OCI-LY1 (cell line): ENCODE results near the gene TRIB2.

Source experiments
- H2AFZ ChIP-seq: fragments of 200-600 bp; sonication (generic), shearing (Covaris generic); 2 replicates; pipeline ENCODE4 v1.6.0; 2014; ENCODE audit warnings: antibody characterized with exemption, mild to moderate bottlenecking, low read length
- H3F3A ChIP-seq: fragments of 200-600 bp; sonication (generic), shearing (Covaris generic); 2 replicates; pipeline ENCODE4 v1.6.0; 2014; ENCODE audit warnings: mild to moderate bottlenecking, antibody characterized with exemption, low read length, moderate library complexity; ENCODE audit not compliant: insufficient read depth
- H3K27ac ChIP-seq: fragments of 200-600 bp; sonication (generic); 2 replicates; pipeline ENCODE4 v1.5.1; 2014; ENCODE audit warnings: low read length, mixed run types, mild to moderate bottlenecking, low read depth; ENCODE audit not compliant: poor library complexity, severe bottlenecking
- H3K27me3 ChIP-seq: fragments of 200-600 bp; sonication (generic); 2 replicates; pipeline ENCODE4 v1.6.0; 2014; ENCODE audit warnings: antibody characterized with exemption, mild to moderate bottlenecking, low read length, moderate library complexity; ENCODE audit not compliant: insufficient read depth
- H3K36me3 ChIP-seq: fragments of 200-600 bp; sonication (generic); 2 replicates; pipeline ENCODE4 v1.6.1; 2014; ENCODE audit warnings: mild to moderate bottlenecking, antibody characterized with exemption, low read length, moderate library complexity, mixed read lengths; ENCODE audit not compliant: insufficient read depth
- H3K4me1 ChIP-seq: fragments of 200-600 bp; sonication (generic); 2 replicates; pipeline ENCODE4 v1.5.1; 2014; ENCODE audit warnings: mild to moderate bottlenecking, low read length, moderate library complexity; ENCODE audit not compliant: insufficient read depth, severe bottlenecking
- H3K4me2 ChIP-seq: fragments of 200-600 bp; sonication (generic), shearing (Covaris generic); 2 replicates; pipeline ENCODE4 v1.6.1; 2014; ENCODE audit warnings: low read length
- H3K4me3 ChIP-seq: fragments of 200-600 bp; sonication (generic); 2 replicates; pipeline ENCODE4 v1.5.1; 2014; ENCODE audit warnings: low read length, low read depth, mild to moderate bottlenecking, mixed read lengths; ENCODE audit not compliant: poor library complexity, severe bottlenecking
- H3K79me2 ChIP-seq: fragments of 200-600 bp; shearing (Covaris generic); 2 replicates; pipeline ENCODE4 v1.6.1; 2016; ENCODE audit warnings: mixed run types, low read length, mixed read lengths; ENCODE audit not compliant: insufficient read depth
- H3K9ac ChIP-seq: fragments of 200-600 bp; sonication (generic), shearing (Covaris generic); 2 replicates; pipeline ENCODE4 v1.6.1; 2014; ENCODE audit warnings: mild to moderate bottlenecking, low read length, mixed read lengths
- H3K9me2 ChIP-seq: fragments of 200-600 bp; sonication (generic), shearing (Covaris generic); 2 replicates; pipeline ENCODE4 v1.6.1; 2014; ENCODE audit warnings: low read depth, mild to moderate bottlenecking, low read length, mixed read lengths
- H3K9me3 ChIP-seq: fragments of 200-600 bp; shearing (Covaris generic); 2 replicates; pipeline ENCODE4 v1.6.1; 2014; ENCODE audit warnings: low read length, mixed read lengths
- H4K20me1 ChIP-seq: fragments of 200-600 bp; sonication (generic), shearing (Covaris generic); 2 replicates; pipeline ENCODE4 v1.6.0; 2016; ENCODE audit warnings: mild to moderate bottlenecking, low read length; ENCODE audit not compliant: insufficient read depth
- CTCF ChIP-seq: fragments of 200-600 bp; sonication (generic), shearing (Covaris generic); IDR thresholded peaks from 2 replicates; pipeline ENCODE4 v1.5.1; 2017; ENCODE audit warnings: mild to moderate bottlenecking, antibody characterized with exemption, low read length, moderate library complexity, mixed read lengths
- EZH2 ChIP-seq: fragments of 200-600 bp; sonication (generic), shearing (Covaris generic); IDR thresholded peaks from 2 replicates; pipeline ENCODE4 v1.8.0; 2017; ENCODE audit warnings: borderline replicate concordance, mixed run types, mild to moderate bottlenecking, antibody characterized with exemption, low read length, moderate library complexity, mixed read lengths

TRIB2 gene

DNA sequence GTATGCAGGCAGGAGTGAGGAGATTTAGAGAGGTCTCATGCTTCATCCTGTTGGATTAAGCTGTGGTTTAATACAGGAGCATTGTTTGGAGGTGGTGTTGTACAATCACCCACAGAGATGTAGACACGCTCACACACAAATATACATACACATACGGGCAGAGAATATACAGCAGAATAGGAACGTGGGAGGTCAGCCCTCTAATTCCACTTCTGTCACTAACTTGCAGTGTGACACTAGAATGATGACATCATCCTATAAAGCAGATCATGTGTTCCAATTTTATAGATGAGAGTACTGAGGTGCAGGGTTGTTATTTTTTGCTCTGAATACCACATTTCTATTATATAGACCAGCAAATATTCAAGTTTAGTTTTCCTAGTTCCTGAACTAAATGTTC, 54.4 kb downstream of the TRIB2 start:
- Histone ChIP-seq H3K4me3 (no peak overlapping the region), H3K36me3 (no peaks in the 10 kb centered on the region), H3K27me3 (no peaks in the 10 kb centered on the region; the same call in 1 of the 2 replicates), H3F3A (no peaks in the 10 kb centered on the region), H2AFZ (no peak overlapping the region), H3K79me2 (no peaks in the 10 kb centered on the region), H3K4me2 (no peak overlapping the region), H3K9me3 (no peaks in the 10 kb centered on the region), H3K27ac (no peak overlapping the region), H3K9me2 (no peaks in the 10 kb centered on the region), H3K4me1 (no peaks in the 10 kb centered on the region), H3K9ac (no peak overlapping the region), H4K20me1 (no peaks in the 10 kb centered on the region)
- TF ChIP-seq CTCF (no peak), EZH2 (no peak)

DNA sequence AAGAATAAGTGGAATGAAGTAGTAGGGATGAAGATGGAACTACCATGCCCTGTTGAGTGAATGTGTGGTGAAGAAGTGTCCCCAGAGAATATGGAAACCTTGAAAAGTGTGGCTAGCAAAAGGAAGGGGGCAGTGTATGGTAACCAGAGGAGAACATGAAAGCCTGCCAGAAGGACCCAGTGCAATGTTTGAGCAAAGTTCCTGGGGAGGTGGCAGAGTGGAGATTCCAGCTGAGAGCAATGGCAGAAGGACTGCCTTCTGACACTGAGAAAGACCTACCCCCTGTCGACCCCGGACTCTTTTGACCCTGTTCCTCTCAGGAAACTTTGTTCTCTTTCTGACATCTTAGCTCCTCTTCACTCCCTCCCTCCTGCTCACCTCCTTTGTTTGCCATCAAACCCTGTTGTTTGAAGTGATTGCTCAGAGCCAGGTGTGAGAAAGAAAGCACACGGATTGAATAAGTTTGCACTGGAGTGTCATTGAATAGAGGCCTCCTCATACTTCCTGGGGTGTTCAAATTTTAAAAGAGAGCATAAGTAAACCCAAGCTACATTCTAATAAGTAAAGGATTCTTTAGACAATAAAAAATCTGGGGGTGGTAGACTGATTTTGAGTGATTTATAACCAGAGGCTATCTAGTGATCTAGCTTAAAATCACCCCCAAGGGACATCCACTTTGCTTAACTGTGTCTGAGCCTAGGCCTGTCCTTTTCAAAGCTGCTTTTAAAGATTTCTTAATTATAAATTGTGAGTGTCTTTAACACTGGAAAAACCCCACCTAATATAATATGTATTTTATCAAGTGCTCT, 57.1 kb downstream of the TRIB2 start:
- H3K4me3 ChIP-seq = no peak overlapping the region
- H3K4me1 ChIP-seq = no peaks in the 10 kb centered on the region
- H3K27me3 ChIP-seq = no peaks in the 10 kb centered on the region
- no peaks in the 10 kb centered on the region for H3F3A ChIP-seq
- no peaks in the 10 kb centered on the region for H3K79me2 ChIP-seq
- TF ChIP-seq CTCF (no peak), EZH2 (no peak)
- no peaks in the 10 kb centered on the region for H3K9me3 ChIP-seq
- H2AFZ ChIP-seq = no peak overlapping the region
- H3K27ac ChIP-seq = no peak overlapping the region
- no peak overlapping the region for H3K9ac ChIP-seq
- no peaks in the 10 kb centered on the region for H3K36me3 ChIP-seq
- H3K9me2 ChIP-seq = no peaks in the 10 kb centered on the region
- no peak overlapping the region for H3K4me2 ChIP-seq
- H4K20me1 ChIP-seq = no peaks in the 10 kb centered on the region

- no peaks in the 10 kb centered on the region for H3K27me3 ChIP-seq
Measured at GRCh38 chr2:12774395-12774727, 57.6 kb downstream of the TRIB2 start.

More at GRCh38 chr2:12774395-12774727, 57.6 kb downstream of the TRIB2 start:
- no peaks in the 10 kb centered on the region for H4K20me1 ChIP-seq
- H3K4me3 ChIP-seq = no peak overlapping the region
- no peaks in the 10 kb centered on the region for H3F3A ChIP-seq
- H3K9ac ChIP-seq = no peak overlapping the region
- H3K79me2 ChIP-seq = no peaks in the 10 kb centered on the region
- no peak overlapping the region for H3K27ac ChIP-seq
- H3K4me2 ChIP-seq = no peak overlapping the region
- H3K36me3 ChIP-seq = no peaks in the 10 kb centered on the region
- no peaks in the 10 kb centered on the region for H3K4me1 ChIP-seq
- no peak for TF ChIP-seq EZH2
- TF ChIP-seq CTCF = no peak
- no peak overlapping the region for H2AFZ ChIP-seq
- H3K9me2 ChIP-seq = no peaks in the 10 kb centered on the region
- H3K9me3 ChIP-seq = no peaks in the 10 kb centered on the region
